ENCODE data around the gene DYNLT4.

Gene DYNLT4

GRCh38 chr1:44802306-44803061, 4.7 kb downstream of the DYNLT4 start (continued):
- TF ChIP-seq ZFP30 (CRISPR knock-in tag; IDR thresholded peaks at IDR 0.05) (no peak), OSR1 (CRISPR knock-in tag; IDR thresholded peaks at IDR 0.05) (no peak), ZNF70 (CRISPR knock-in tag; IDR thresholded peaks at IDR 0.05) (no peak), SNAI2 (CRISPR knock-in tag; IDR thresholded peaks at IDR 0.05) (no peak)

GRCh38 chr1:44801491-44802305, 5.5 kb downstream of the DYNLT4 start:
- no peak for ATAC-seq
- TF ChIP-seq TSHZ2 (CRISPR knock-in tag; IDR thresholded peaks at IDR 0.05) (no peak), ZNF8 (CRISPR knock-in tag; IDR thresholded peaks at IDR 0.05) (no peak), PPARA (CRISPR knock-in tag; IDR thresholded peaks at IDR 0.05; ENCODE audit: borderline replicate concordance) (no peak), CREB5 (CRISPR knock-in tag; IDR thresholded peaks at IDR 0.05; ENCODE audit: low read depth) (no peak), OSR1 (CRISPR knock-in tag; IDR thresholded peaks at IDR 0.05) (no peak), ZC3H10 (CRISPR knock-in tag; IDR thresholded peaks at IDR 0.05) (no peak), CSRNP3 (CRISPR knock-in tag; IDR thresholded peaks at IDR 0.05) (no peak), RARB (CRISPR knock-in tag; IDR thresholded peaks at IDR 0.05) (no peak)

GRCh38 chr1:44799770-44800584, 7.2 kb downstream of the DYNLT4 start, which contains the start of gene PLK3:
PLK3 (plus strand) TSS chr1:44800377; CDS start chr1:44800464, 87 bp downstream.
- TF ChIP-seq SNAI2 (CRISPR knock-in tag; IDR thresholded peaks at IDR 0.05), result peak; percentile 70; the same call in 1 of the 2 replicates
- TF ChIP-seq TCF4 (CRISPR knock-in tag; IDR thresholded peaks at IDR 0.05; ENCODE audit: borderline replicate concordance), result peak; percentile 40; the same call in 1 of the 2 replicates
- no peak for TF ChIP-seq TSHZ2 (CRISPR knock-in tag; IDR thresholded peaks at IDR 0.05)
- no peak for TF ChIP-seq CREB5 (CRISPR knock-in tag; IDR thresholded peaks at IDR 0.05; ENCODE audit: low read depth)
- no peak for TF ChIP-seq ZNF565 (CRISPR knock-in tag; conservative IDR thresholded peaks at IDR 0.05; ENCODE audit: low read depth)
- no peak for TF ChIP-seq POU6F1 (CRISPR knock-in tag; IDR thresholded peaks at IDR 0.05; ENCODE audit: borderline replicate concordance, low read depth)
- no peak for TF ChIP-seq RARB (CRISPR knock-in tag; IDR thresholded peaks at IDR 0.05)
- TF ChIP-seq CSDC2 (CRISPR knock-in tag; IDR thresholded peaks at IDR 0.05), result no peak; the same call in 1 of the 2 replicates
- 0 out of 2 replicates have a peak, but pooled peaks have one; percentile 10 for TF ChIP-seq ZC3H10 (CRISPR knock-in tag; IDR thresholded peaks at IDR 0.05)
- no peak for TF ChIP-seq PPARA (CRISPR knock-in tag; IDR thresholded peaks at IDR 0.05; ENCODE audit: borderline replicate concordance)
- TF ChIP-seq PATZ1 (CRISPR knock-in tag; IDR thresholded peaks at IDR 0.05; ENCODE audit: borderline replicate concordance), result peak; percentile 47; the same call in 1 of the 2 replicates
- TF ChIP-seq OSR1 (CRISPR knock-in tag; IDR thresholded peaks at IDR 0.05), result no peak
- ATAC-seq, result peak; percentile 89

Measured in SK-N-SH treated with all-trans-retinoic acid at 6 μM for 48 hours (cell line).